ENCODE measurements around the gene MPPED1. TPM values are rescaled to one million over a fixed set of nuclear protein-coding genes. Genes with fewer than 3 reads are reported as not detected.

Gene MPPED1
- total and polyA plus RNA-seq, 2 of the 13 experiments (the other 11 are each of a cell fraction or from before 2014, with no cell fraction given): 0.77 TPM; not detected in 1

GRCh38 chr22:43408009-43408408 lies 3.8 kb upstream of the MPPED1 start (continued):
- TF ChIP-seq DNMT3B (CRISPR knock-in tag; conservative IDR thresholded peaks at IDR 0.05) (no peak), ZNF644 (CRISPR knock-in tag; IDR thresholded peaks at IDR 0.05; ENCODE audit: low read depth) (peak; percentile 85; the same call in 1 of the 2 replicates), RXRB (CRISPR knock-in tag; IDR thresholded peaks at IDR 0.05; ENCODE audit: borderline replicate concordance) (peak; percentile 38), KLF12 (CRISPR knock-in tag; IDR thresholded peaks at IDR 0.05; ENCODE audit: borderline replicate concordance) (no peak), ZBTB8A (CRISPR knock-in tag; IDR thresholded peaks at IDR 0.05; ENCODE audit: borderline replicate concordance, low read depth) (no peak), BORCS8-MEF2B (CRISPR knock-in tag; IDR thresholded peaks at IDR 0.05) (no peak; the same call in 1 of the 2 replicates), NRL (CRISPR knock-in tag; IDR thresholded peaks at IDR 0.05; ENCODE audit: borderline replicate concordance) (no peak), FOSL2 (CRISPR knock-in tag; IDR thresholded peaks at IDR 0.05) (peak; percentile 42; the same call in 1 of the 2 replicates), ARID5B (CRISPR knock-in tag; IDR thresholded peaks at IDR 0.05) (peak; percentile 41; the same call in 1 of the 2 replicates), ZKSCAN1 (IDR thresholded peaks at IDR 0.05; ENCODE audit: low read length) (no peak), SOX13 (IDR thresholded peaks at IDR 0.05) (no peak), SOX13 (CRISPR knock-in tag; conservative IDR thresholded peaks at IDR 0.05 in 1 of 2, IDR thresholded peaks at IDR 0.05 in 1 of 2) (peak in 1 of 2 experiments; percentile 26; a peak in 1 of 4 replicates), FOXA1 (IDR thresholded peaks at IDR 0.05) (no peak), FOXA1 (CRISPR knock-in tag; IDR thresholded peaks at IDR 0.05) (peak; percentile 34; the same call in 1 of the 2 replicates), SOX5 (CRISPR knock-in tag; IDR thresholded peaks at IDR 0.05; ENCODE audit: borderline replicate concordance) (peak; percentile 32; the same call in 1 of the 2 replicates), ZNF574 (CRISPR knock-in tag; IDR thresholded peaks at IDR 0.05) (no peak), ZFP1 (CRISPR knock-in tag; IDR thresholded peaks at IDR 0.05) (no peak), MXI1 (IDR thresholded peaks at IDR 0.05; ENCODE audit: borderline replicate concordance, low read depth, low read length) (0 out of 3 replicates have a peak, but pooled peaks have one; percentile 16), THAP11 (CRISPR knock-in tag; IDR thresholded peaks at IDR 0.05) (peak; percentile 57; the same call in 1 of the 2 replicates), NR2C2 (CRISPR knock-in tag; IDR thresholded peaks at IDR 0.05; ENCODE audit: borderline replicate concordance) (0 out of 2 replicates have a peak, but pooled peaks have one; percentile 18), ZNF292 (CRISPR knock-in tag; IDR thresholded peaks at IDR 0.05; ENCODE audit: borderline replicate concordance, low read depth) (peak; percentile 83; the same call in 1 of the 2 replicates), YEATS4 (CRISPR knock-in tag; IDR thresholded peaks at IDR 0.05; ENCODE audit: borderline replicate concordance) (peak; percentile 79), BHLHE40 (IDR thresholded peaks at IDR 0.05; ENCODE audit: low read length) (peak; percentile 91), HNRNPLL (IDR thresholded peaks at IDR 0.05; ENCODE audit: low read depth, low read length, poor library complexity, severe bottlenecking) (no peak), PTBP1 (IDR thresholded peaks at IDR 0.05; ENCODE audit: low read depth, low read length, poor library complexity, severe bottlenecking) (no peak), HOXA5 (CRISPR knock-in tag; IDR thresholded peaks at IDR 0.05) (0 out of 2 replicates have a peak, but pooled peaks have one; percentile 8), CHCHD3 (CRISPR knock-in tag; IDR thresholded peaks at IDR 0.05) (no peak)
